ENCODE results near the gene IGF1R. TPM values are rescaled to one million over a fixed set of nuclear protein-coding genes. Genes with fewer than 3 reads are reported as not detected.

The IGF1R gene
- total and polyA plus RNA-seq, 2 of the 8 experiments (the other 6 are each of a cell fraction or from before 2014, with no cell fraction given) = 32.9 to 109 TPM

DNA sequence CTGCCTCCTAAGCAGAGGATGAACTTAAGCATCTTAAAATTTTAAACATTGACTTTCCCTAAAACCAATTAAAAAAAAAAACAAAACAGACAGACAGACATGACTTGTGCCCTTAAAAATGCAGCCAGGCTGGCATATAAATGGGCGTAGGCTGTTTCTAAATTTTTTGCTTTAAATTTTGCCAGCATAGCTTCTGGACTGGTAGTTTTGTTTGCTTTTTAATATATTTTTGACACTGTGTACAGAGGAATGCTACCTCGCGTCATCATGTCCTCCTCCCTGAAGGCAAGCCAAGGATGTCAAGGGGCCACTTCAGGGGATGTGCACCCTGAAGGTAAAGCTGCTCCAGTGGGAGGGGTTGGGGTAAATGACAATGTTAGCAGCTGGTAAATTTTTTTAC, 224.4 kb downstream of the IGF1R start (continued):
- TF ChIP-seq CHD7 (IDR thresholded peaks at IDR 0.05; ENCODE audit: insufficient replicate concordance, low read length) (no peak), BACH1 (IDR thresholded peaks at IDR 0.05; ENCODE audit: low read length) (no peak), TEAD4 (IDR thresholded peaks at IDR 0.05; ENCODE audit: low read depth, low read length) (no peak), CEBPB (IDR thresholded peaks at IDR 0.05; ENCODE audit: low read depth, low read length) (no peak), RAD21 (IDR thresholded peaks at IDR 0.05 in 1 of 2, conservative IDR thresholded peaks at IDR 0.05 in 1 of 2; ENCODE audit: low read depth in 2 of 2, low read length in 2 of 2) (no peak)
